Mucosa of descending colon (tissue), 3 donors: ENCODE data around the gene ADAMTSL1. TPM values are rescaled to one million over a fixed set of nuclear protein-coding genes. Genes with fewer than 3 reads are reported as not detected.

ENCODE experiments used
- ATAC-seq: fragments of 200-7000 bp; cut with Tn5 transposase; one replicate; pipeline ENCODE4 v1.9.1; 2020; ENCODE audit warnings: mild to moderate bottlenecking, moderate library complexity
- DNase-seq, 3 donors: peaks; one replicate each; pipeline ENCODE4 v3.0.0-alpha.2; 2020
- H3K36me3 ChIP-seq: fragments of 200-600 bp; one replicate; pipeline ENCODE4 v1.8.0; 2021; ENCODE audit warnings: low read depth, mild to moderate bottlenecking
- H3K4me1 ChIP-seq: fragments of 200-600 bp; one replicate; pipeline ENCODE4 v1.8.0; 2021; ENCODE audit warnings: low read depth, mild to moderate bottlenecking
- H3K4me3 ChIP-seq: fragments of 200-600 bp; one replicate; pipeline ENCODE4 v1.8.0; 2021; ENCODE audit warnings: mild to moderate bottlenecking
- H3K9me3 ChIP-seq: fragments of 200-600 bp; one replicate; pipeline ENCODE4 v1.8.0; 2021; ENCODE audit warnings: mild to moderate bottlenecking
- intact Hi-C, 2 donors: fragments of 100-400 bp; cut with DNase I in 1 of 2; cut with micrococcal nuclease in 1 of 2; formaldehyde crosslinking; loops; one replicate each; pipeline versions ENCODE4 v1.11.0 to v1.11.1; 2022; cut with DNase I, micrococcal nuclease
- total RNA-seq, 3 donors: library from RNA; stranded (reverse); fragmentation: NEBNext Ultra II Directional in 2 of 3; extraction: Animal tissue kit (Norgen Biotek cat#: 25700) in 2 of 3; gene quantifications; one replicate each; pipeline versions ENCODE4 v1.2.1 to v1.2.4, GENCODE V29; 2021 to 2023
- TF ChIP-seq, protein P1 (sequence below): fragments of 200-600 bp; IDR thresholded peaks from one replicate; pipeline ENCODE4 v1.8.0; 2022; ENCODE audit warnings: antibody characterized with exemption, mild to moderate bottlenecking
- donor health status: DM: no; HTN: no; CAD: no; lungs with moderate emphysema.
- donor health status: DM: no; HTN: no; CAD: no.
- donor health status: DM: no; HTN: yes; CAD: no.

ADAMTSL1 gene
- total RNA-seq, 3 donors from 2014 or later: 10.1 to 32.1 (median 22.6) TPM

- intact Hi-C loops: no loop called here
Measured at GRCh38 chr9:18921366-18922075, 447.6 kb downstream of the ADAMTSL1 start.

DNA sequence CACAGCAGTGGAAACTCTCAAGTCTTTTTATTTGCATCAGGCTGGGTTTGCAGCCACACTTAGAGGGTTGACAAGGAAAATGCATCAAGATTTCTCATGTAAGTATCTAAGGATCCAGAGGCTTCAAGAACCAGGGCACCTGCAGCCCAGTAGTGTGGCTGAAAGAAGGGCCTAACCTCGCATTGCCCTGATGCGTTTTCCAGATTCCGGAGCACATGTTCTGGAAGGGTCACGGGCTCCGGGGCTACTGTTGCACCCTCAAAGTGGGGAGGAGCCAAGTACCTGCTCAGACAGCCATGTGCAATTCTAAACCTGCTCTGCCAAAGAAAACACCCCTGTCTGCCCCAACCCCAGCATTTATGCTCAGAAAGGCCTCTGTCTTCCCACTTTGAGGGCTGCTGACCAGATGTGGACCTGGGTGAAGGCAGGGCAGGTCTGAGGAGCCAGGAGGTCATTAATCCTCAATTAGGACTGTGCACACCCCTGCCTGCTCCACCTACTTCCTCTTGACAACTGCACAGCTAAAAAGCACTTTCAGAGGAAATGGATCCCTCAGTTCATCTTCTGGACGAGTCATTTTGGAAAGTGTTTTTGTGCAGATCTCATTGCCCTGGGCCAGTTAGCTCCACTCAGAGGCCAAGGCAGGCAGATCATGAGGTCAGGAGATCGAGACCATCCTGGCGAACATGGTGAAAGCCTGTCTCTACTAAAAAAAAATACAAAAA lies 448.4 kb downstream of the ADAMTSL1 start:
- Histone ChIP-seq H3K9me3 (no peaks in the 10 kb centered on the region), H3K4me3 (no peak overlapping the region), H3K36me3 (no peaks in the 10 kb centered on the region), H3K4me1 (peaks cover 10% of the 10 kb centered on the region)
- TF ChIP-seq, protein P1, sequence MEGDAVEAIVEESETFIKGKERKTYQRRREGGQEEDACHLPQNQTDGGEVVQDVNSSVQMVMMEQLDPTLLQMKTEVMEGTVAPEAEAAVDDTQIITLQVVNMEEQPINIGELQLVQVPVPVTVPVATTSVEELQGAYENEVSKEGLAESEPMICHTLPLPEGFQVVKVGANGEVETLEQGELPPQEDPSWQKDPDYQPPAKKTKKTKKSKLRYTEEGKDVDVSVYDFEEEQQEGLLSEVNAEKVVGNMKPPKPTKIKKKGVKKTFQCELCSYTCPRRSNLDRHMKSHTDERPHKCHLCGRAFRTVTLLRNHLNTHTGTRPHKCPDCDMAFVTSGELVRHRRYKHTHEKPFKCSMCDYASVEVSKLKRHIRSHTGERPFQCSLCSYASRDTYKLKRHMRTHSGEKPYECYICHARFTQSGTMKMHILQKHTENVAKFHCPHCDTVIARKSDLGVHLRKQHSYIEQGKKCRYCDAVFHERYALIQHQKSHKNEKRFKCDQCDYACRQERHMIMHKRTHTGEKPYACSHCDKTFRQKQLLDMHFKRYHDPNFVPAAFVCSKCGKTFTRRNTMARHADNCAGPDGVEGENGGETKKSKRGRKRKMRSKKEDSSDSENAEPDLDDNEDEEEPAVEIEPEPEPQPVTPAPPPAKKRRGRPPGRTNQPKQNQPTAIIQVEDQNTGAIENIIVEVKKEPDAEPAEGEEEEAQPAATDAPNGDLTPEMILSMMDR: no peak
- no peak for DNase-seq
- intact Hi-C loops: no loop called here
- no peak for ATAC-seq

More at GRCh38 chr9:18921366-18922075, 447.6 kb downstream of the ADAMTSL1 start:
- no peaks in the 10 kb centered on the region for H3K36me3 ChIP-seq
- no peak for ATAC-seq
- TF ChIP-seq, protein P1: no peak
- no peak for DNase-seq
- H3K9me3 ChIP-seq: no peaks in the 10 kb centered on the region
- peaks cover 10% of the 10 kb centered on the region for H3K4me1 ChIP-seq
- H3K4me3 ChIP-seq: no peak overlapping the region

DNA sequence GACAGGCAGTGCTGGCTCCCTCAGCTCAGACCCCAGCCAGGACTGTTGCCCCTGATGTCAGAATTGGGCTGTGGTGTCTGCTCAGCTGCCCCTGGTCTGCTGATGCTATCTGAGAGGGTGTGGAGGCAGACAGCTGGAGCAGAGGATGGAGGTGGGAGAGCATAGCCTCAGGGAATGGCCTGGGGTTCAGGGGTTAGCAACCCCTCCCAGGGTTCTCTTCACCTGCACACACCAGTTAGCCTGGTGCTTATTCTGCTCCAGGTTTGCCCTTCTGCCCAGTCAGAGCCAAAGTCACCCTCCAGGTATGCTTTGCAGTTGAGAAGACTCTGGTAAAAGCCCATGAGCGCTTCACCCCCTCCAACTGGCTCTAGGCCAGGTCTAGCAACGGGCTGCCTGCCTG lies 449.2 kb downstream of the ADAMTSL1 start:
- no peaks in the 10 kb centered on the region for H3K36me3 ChIP-seq
- H3K4me1 ChIP-seq: peaks cover 10% of the 10 kb centered on the region
- DNase-seq (no peak), ATAC-seq (no peak)
- TF ChIP-seq, protein P1: no peak
- intact Hi-C loops: no loop called here
- no peak overlapping the region for H3K4me3 ChIP-seq
- no peaks in the 10 kb centered on the region for H3K9me3 ChIP-seq

GRCh38 chr9:18923671-18924430 lies 449.9 kb downstream of the ADAMTSL1 start:
- H3K4me3 ChIP-seq: no peak overlapping the region
- intact Hi-C loops: no loop called here
- H3K36me3 ChIP-seq: no peaks in the 10 kb centered on the region
- ATAC-seq (no peak), DNase-seq (no peak)
- TF ChIP-seq, protein P1: no peak
- H3K4me1 ChIP-seq: peaks cover 10% of the 10 kb centered on the region
- no peaks in the 10 kb centered on the region for H3K9me3 ChIP-seq

DNA sequence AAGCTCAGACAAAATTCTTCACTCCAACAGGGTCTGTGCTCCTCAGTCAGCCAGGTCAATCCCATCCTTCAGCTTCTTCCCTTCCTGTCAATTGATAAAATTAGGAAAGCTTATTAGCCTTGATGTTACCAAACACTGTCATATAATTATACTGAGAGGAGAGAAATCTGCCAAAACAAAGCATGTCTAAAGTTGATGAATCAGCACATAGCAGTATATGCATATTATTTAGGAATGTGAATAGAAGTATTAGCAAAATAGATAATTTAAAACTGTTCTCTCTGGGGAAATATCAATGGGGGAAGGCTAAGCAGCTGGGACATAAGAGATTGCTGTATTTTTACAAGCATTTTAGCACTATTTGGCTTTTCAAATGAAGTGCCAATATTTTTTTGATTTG lies 451.9 kb downstream of the ADAMTSL1 start:
- TF ChIP-seq, protein P1: no peak
- no peak overlapping the region for H3K4me3 ChIP-seq
- no peak for ATAC-seq
- no peak for DNase-seq
- no peaks in the 10 kb centered on the region for H3K9me3 ChIP-seq
- H3K36me3 ChIP-seq: no peaks in the 10 kb centered on the region
- H3K4me1 ChIP-seq: no peaks in the 10 kb centered on the region
- intact Hi-C loops: no loop called here
